NCI-H128 (cell line): ENCODE measurements around the gene SASH3.

Experiments used
- DNase-seq: peaks from one replicate; lab custom pipeline; 2025; ENCODE audit not compliant: unreplicated experiment; lab: John Stamatoyannopoulos, UW

Gene SASH3

DNA sequence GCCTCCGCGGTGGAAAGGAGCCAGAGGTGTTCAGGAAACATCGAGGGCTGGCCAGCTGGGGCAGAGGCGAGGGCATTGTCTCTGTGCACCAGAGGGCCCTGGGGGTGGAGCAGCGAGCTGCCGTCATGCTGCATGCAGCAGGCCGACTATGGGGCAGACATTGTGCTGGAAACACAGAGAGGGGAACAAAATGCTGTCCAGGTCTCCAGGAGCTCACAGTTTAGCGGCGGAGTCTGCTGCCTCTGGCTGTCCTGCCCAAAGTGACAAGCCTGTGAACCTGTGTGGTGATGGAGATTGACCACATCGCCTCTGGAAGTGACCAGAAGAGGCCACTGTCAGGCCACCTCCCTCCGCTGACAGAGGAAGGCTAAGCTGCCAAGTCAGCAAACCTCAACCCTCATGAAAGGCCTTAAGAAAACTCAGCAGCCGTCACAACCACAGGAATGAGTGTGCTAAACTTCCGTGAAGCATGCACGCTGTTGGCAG is 20.1 kb upstream of the SASH3 start:
- DNase-seq = no peak

DNA sequence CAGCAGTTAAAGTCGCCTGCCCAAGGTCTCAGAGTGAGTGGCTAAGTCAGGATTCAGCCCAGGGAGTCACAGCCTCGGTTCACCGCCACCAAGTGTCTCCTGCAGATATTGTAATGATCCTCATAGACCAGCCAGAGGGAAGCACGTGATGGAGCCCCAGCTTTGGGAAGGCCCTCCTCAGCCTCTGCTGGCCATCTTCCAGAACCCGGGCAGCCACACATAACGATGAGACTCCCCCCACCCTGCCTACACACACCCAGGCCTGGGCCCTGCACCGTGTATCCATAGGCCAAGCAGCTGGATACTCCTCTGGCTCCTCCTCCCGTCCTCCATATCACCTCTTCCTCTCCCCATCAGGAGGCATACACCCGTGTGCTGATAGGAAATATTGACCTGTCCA is 19.6 kb upstream of the SASH3 start:
- DNase-seq = no peak

DNA sequence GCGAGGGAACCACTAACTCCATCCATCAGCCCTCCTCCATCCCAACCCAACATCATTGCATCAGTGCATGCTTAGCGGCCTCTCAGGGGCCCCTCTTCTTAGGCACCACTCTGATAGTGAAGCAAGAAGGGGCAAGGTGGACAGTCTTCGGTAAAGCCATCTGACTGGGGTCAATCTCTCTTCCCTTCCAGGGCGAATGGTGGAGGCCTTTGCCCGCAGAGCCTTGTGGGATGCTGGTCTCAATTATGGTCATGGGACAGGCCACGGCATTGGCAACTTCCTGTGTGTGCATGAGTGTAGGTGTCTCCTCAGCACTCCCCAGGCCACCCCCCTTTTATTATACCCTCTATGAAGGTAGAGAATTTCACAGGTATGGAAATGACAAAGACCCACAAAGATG is 18.8 kb upstream of the SASH3 start:
- no peak for DNase-seq

DNA sequence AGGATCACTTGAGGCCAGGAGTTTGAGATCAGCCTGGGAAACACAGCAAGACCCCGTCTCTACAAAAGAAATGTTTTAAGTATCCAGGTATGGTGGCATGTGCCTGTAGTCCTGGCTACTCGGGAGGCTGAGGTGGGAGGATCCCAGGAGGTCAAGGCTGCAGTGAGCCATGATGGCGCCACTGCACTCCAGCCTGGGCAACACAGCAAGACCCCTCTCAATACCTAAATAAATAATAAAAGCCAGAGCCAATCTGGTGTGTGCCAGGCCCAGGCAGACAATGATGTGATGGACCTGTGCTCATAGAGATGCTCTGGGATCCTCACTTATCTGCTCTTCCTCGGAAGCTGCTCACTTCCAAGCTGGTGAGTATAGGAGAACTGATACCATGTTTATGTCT is 18.2 kb upstream of the SASH3 start:
- no peak for DNase-seq

DNA sequence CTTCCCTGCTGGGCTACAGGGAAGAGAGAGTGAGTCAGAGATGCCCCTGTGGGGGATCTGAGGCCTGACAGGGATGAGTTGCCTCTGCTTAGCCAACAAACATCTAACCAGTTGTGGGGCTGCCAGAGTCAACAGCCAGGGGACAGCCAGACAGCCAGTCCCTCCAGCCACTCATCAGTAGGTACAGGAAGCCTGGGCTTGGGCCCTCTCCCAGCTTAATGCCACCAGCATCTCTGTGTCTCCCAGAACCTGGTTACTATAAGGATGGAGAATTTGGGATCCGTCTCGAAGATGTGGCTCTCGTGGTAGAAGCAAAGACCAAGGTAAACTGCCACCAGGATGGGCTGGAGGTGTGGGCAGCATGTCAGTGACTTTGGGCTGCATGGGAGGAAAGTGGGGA is 17.3 kb upstream of the SASH3 start:
- no peak for DNase-seq

DNA sequence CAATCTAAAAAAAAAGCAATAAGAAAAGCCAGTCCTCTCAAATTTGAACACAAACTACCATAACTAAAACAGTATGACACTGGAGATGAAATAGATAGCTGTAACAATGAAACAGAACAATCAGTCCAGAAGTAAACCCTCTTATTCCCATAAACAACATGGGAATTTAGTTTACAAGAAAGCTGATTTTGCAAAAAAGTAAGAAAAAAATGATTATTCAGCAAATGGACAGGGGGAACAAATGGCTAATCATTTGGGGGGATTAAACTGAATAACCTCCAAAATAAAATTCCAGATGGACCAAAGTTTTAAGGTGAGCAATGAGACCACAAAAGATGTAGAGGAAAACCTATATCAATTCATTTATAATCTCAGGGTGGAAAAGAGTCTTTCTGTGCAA is 16.1 kb upstream of the SASH3 start:
- DNase-seq = no peak

DNA sequence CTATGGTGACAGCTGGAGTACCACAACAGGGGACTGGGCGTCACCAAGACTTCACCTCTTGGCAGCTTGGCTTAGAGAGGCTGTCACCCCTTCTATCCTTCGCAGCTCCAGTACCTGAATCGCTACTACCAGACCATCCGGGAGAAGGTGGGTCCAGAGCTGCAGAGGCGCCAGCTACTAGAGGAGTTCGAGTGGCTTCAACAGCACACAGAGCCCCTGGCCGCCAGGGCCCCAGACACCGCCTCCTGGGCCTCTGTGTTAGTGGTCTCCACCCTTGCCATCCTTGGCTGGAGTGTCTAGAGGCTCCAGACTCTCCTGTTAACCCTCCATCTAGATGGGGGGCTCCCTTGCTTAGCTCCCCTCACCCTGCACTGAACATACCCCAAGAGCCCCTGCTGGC is 11.6 kb upstream of the SASH3 start:
- DNase-seq = no peak

DNA sequence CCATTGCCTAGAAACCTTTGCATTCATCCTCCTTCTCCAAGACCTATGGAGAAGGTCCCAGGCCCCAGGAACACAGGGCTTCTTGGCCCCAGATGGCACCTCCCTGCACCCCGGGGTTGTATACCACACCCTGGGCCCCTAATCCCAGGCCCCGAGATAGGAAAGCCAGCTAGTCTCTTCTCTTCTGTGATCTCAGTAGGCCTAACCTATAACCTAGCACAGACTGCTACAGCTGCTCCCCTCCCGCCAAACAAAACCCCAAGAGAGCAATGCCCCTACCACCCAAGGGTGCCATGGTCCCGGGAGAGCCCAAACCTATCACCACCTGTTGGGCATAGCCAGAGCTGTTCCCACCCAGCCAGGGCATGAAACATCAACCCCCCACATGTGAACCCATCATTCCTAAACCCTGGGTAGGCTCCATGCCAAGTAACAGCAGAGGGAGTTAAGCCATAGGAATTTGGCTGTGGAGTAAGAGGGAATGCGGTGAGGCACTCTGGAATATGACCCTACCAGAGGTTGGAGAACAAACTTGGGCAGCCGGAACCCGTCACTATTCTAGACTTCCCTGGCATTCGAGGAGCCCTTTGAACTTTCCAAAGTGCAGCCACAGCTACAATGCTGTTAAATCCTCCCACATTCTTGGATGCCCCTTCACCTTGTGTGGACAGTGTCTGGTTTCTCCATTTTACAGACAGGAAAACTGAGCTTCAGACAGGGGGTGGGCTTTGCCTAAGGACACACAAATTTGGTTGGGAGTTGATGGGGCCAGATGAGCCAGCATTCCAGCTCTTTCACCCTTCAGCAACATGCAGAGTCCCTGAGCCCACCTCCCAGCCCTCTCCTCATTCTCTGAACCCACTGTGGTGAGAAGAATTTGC is 10.9 kb upstream of the SASH3 start:
- no peak for DNase-seq

DNA sequence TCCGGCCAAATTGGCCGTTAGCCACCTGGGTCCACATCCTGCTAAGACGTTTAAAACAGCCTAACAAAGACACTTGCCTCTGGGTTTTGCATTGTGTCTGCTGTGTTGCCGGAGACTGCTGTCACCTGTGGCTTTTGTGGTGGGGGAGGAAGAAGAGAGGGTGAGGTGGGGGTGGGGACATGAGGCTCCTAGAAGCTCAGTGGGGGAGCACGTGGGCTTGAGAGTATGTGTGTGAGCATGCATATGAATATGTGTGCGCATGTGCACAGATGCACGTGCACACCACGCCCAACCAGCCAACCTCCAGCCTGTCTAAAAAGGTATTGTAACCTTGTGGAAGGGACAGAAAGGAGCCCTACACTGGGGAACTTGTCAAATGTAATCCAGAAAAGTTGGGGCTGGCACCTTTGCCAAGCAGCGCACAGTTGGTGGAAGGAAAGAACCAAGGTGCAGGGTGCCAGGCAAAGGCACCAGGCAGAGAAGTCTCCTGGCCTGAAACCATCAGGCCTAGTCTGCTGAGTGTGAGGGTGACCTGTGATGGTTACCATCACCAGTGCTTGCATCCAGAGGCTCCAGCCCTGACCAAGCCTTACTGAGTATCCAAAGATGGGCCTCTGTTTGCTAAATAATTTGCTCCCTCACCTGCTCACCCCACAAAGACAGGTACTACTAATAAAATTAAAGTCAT is 10.1 kb upstream of the SASH3 start:
- no peak for DNase-seq

DNA sequence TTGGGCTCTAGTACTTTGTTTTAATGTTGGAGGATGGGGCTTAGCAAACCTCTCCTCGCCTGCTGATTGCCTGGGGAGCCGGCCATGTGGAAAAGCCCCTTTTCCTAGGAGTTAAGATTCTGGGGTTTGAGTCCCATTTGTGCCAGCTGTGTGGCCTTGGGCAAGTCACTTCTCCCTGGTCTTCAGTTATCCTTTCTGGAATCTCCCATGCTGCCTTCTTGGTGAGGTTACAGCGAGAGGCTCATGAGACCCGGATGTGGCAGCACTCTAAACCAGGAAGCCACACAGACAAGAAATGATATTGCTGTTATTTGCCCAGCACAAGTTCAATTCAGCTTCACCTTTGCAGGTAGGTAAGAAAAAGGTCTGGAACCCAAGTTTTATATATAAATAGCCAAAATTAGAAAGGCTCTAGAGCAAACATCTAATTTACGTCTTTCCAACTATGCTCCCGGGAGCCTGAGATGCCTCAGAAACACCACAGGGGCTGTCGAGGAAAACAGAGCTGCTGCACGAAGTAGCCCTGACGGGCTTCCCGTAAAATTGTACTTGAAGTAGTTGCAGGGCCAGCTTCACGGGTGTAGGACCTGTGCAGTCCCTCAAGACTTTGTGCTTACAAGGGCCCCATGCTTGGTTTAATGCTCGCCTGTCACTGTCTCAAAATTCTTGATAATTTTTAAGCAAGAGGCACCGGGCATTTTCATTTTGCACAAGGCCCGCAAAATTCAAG is 8.3 kb upstream of the SASH3 start:
- no peak for DNase-seq

DNA sequence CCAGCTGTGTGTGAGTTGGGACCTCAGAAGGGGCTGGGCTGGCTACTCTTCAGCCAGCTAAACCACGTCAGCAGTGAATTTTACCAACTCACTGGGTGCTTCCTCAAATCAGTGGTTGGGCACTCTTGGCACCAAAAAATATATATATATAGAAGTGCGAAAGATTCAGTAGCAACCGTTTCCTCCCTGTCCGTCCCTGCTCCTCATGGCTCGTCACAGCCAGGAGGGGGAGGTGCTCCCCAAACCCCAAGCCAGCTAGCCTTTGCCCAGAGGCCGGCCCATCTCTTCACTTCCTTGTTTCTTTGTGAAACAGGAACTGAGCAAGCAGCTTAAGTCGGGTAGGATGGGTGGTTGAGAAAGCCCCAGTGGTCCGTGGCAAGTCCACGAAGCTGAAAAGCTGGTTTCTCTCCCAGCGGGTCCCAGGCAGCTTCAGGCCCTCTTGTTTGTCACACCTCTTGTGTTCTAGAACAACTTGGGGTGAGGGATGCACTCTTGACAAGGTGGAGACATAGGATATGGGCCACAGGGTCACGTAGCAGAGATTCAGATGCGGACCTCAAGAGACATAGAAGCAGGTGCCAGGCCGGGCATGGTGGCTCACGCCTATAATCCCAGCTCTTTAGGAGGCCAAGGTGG is 6.8 kb upstream of the SASH3 start:
- DNase-seq = no peak

DNA sequence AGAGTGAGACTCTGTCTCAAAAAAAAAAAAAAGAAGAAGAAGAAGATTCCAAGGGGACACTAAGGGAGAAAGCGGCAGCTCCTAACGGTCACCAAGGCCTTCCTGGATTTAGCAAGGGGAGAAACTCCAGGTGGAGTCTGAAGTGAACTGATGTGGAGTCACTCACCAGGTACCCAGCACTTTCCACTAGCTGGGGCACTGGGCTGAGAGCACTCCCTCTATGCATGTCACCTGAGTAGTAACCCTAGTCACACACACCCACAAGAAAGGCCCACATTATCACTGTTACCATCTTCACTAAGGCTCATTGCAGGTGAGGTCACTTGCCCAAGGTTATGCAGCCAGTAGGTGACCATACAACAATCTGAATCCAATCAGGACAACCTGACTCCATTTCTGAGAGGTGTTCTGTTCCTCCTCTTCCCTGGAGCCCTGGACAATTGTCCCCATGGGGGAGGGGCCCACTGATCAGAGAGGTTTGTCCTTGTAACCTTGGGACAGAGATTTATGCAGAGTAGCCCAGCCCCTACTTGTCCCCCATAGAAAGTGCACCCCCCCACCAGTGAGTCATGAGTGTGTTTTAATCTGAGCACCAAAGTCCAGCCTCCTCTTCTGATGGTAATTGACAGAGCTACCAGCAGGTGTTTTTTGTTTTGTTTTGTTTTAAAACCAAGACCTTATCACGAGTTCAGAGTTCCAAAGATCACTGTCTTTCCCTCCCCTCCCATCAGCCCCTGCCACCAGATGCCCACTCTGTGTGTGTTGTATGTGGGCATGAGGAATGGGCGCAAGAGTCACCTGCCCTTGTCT is 5.9 kb upstream of the SASH3 start:
- no peak for DNase-seq

DNA sequence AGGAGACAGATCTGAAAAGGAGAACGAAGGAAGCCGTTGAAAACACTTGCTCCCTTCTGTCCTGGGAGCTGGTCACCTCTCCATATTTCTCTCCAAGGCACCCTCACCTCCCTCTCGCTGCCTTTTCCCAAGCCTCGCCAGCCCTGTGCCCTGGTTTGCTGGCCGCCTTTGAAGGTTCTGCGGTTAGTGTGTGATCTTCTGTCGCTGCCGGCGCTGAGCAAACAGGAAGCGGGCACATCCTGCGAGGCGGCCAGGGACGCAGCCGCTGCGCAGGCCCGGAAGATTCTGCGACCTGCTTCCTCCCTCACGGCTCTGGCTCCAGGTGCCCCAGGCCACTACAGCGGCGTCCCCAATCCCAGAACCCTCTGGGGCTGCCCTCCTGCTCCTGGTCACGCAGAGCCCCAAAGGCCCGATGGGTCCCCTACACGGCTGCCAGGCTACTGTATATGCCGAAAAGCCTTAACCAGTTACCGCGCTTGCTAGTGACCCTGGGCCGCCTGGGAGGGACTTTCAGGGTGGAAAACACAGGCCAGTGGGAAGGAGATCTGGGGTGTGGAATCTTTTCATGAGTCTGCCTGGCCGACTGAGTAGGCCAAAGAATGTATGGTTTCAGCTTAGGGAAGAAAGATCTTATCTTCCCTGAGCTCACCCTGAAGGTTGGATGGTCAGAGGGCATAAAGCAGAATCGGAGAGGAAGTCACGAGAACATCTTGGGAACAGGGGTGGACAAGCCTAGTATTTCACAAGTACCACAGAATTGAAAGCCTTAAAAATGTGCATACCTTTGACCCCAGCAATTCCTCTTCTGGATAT is 2.3 kb upstream of the SASH3 start:
- DNase-seq = no peak

DNA sequence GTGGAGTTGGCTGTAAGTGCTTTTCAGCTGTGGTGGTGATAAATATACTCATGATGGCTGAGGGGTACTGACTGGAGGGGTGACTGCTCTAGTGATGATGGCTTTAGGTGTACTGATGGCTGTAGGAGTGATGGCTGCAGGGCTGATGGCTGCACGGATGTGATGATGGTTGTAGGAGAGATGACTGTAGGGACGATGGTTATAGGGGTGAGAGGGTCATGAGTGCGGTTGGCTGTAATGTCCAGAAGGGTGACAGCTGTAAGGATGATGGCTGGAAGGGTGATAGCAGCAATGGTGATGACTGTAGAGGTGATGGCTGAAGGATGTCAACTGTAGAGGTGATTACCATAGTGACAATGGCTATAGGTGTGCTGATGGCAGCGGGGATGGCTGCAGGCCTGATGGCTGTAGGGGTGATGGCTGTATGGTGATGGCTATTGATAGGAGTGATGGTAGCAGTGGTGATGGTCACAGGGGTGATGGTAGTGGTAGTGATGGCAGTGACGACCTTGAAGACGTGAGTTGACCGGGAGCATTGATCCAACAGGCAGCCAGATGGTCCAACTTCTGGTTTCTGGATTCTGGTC is 570 bp upstream of the SASH3 start:
- DNase-seq = no peak

DNA sequence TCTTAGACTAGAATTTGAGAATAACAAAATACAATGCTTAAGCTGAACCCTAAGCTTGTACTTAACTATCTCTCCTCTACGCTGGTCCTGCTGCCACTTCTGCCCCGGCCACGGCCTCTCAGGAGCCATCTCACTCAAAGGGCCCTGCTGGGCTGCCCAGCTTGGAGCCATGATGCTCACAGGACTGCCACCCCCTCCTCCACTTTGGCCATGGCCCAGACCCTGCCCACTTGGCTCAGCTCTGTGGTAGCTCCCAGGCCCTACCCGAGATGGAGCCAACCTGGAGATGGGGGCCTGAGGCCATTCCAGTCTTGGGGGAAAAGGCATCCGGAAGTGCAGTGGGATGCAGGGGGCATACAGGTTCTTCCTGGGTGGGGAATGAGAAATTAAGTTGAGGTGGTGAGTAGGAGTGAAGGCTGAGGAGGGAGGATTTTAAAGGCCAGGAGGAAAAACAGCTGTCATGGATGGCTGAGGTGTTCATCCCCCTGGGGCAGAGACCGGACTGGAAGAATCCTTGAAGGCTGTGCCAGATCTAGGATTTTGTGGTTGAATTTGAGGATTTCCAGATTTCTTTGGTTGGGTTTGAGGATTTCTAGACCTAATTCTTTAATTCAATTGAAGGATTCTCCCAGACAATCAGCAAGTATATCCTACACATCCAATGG is 824 bp downstream of the SASH3 start:
- no peak for DNase-seq

DNA sequence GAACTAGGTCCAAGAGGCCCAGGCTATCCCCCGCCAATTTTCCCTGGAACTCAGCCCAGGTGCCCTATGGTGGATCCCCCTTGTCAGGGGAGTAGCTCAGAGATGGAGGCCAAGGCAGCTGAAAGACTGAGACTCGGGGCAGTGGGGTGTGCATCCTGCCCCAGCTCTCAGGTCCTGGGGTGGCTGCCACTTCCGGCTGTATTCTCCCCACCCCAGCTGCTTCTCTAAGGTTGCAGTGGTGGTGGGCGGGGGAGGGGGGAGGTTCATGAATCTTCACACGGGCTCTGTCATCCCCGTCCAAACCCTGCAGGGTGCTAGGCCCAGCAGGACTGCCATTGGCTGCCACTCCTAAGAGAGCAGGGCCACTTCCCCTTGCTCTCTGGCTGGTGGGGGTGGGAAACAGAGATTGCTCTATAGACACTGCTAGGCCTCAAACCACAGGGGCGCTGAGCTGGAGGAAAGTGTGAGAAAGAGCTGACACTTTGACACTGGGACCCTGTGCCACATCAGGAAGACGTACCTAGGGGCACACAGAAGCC is 1.5 kb downstream of the SASH3 start:
- no peak for DNase-seq

DNA sequence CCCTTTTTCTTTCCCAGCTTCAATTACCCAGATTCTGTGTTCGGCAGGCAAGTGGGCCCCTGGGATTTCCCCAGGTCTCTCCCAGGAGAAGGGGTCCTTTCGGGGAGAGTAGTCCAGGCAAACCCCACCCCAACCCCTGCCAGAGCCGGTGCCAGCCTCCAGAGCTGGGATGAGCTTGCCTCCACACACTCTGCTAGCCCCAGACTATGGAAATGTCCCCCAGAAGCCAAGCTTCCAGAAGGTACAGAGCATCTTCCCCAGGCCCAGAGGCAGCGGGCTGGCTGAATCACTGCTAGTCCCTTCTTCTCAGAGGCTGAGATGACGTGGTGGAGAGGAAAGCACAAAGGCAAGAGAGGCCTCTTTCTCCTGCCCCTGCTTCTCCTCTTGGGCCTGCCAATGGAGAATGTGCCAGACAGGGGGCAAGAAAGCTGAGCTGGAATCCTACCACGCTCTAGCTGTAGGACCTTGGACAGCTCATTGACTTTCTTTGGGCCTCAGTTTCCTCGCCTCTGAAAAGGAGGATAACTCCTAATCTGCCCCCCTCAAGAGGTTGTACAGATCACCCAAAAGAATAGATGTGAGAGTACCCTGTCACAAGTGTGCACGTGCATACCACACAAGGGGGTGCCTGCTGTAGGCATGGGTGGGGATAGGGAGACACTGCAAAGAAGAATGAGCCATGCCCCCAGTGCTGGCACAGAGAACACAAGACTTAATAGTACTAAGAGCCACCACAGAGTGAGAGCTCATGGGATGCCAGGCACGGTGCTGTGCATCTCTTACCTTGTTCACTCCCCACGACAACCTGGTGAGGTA is 2.1 kb downstream of the SASH3 start:
- no peak for DNase-seq

DNA sequence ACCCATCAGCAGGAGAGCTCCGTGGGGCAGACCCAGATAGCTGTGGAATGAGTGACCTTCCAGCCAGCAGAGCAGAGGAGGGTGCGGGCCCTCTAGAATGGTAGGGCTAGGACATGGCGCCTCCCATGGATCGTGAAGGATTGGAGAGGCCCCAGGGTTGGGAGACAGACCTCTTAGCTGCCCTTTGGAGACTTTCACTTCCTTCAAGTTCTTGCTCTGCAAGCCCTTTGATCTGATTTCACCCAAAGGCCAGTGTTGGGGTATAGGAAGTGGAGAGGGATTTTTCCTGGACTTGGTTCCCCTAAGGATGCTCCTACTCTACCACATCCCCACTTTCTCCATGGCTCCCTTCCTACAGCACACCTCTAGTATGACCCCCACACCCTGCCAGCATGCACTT is 3.0 kb downstream of the SASH3 start:
- no peak for DNase-seq
